Gastrocnemius medialis (tissue), 4 donors: ENCODE results near the gene SP140L. TPM values are rescaled to one million over a fixed set of nuclear protein-coding genes. Genes with fewer than 3 reads are reported as not detected.

Source experiments
- ATAC-seq, 2 donors: fragments of 150-250 bp; one replicate each; pipeline ENCODE4 v1.9.1; 2016
- DNase-seq, 2 donors: peaks; one replicate each; pipeline ENCODE4 v3.0.0-alpha.2; 2019
- H3K27ac ChIP-seq, 4 donors: fragments of 200-600 bp; sonication (generic); 1 replicate in 1 of 4; 2 replicates in 3 of 4; pipeline ENCODE4 v1.5.1; 2016 to 2018; ENCODE audit warnings: mild to moderate bottlenecking in 2 of 4, moderate library complexity in 1 of 4
- H3K27me3 ChIP-seq, 3 donors: fragments of 200-600 bp; sonication (generic) in 2 of 3; 1 replicate in 1 of 3; 2 replicates in 2 of 3; pipeline versions ENCODE4 v1.5.1 to v1.6.0; 2016 to 2019; ENCODE audit warnings: mild to moderate bottlenecking in 1 of 3, moderate library complexity in 1 of 3
- H3K36me3 ChIP-seq, 2 donors: fragments of 200-600 bp; sonication (generic) in 1 of 2; one replicate each; pipeline ENCODE4 v1.5.1; 2017 to 2018
- H3K4me1 ChIP-seq, 2 donors: fragments of 200-600 bp; sonication (generic) in 1 of 2; one replicate each; pipeline ENCODE4 v1.5.1; 2016 to 2017; ENCODE audit warnings: mild to moderate bottlenecking in 2 of 2
- H3K4me3 ChIP-seq, 4 donors: fragments of 200-600 bp; sonication (generic) in 3 of 4; 1 replicate in 1 of 4; 2 replicates in 3 of 4; pipeline ENCODE4 v1.5.1; 2016 to 2019; ENCODE audit warnings: mild to moderate bottlenecking in 2 of 4
- H3K9me3 ChIP-seq, 3 donors: fragments of 200-600 bp; sonication (generic) in 2 of 3; 1 replicate in 1 of 3; 2 replicates in 2 of 3; pipeline ENCODE4 v1.5.1; 2016 to 2019
- POLR2A ChIP-seq, 2 donors: fragments of 450-650 bp; IDR thresholded peaks; one replicate each; pipeline ENCODE4 v1.6.1; 2017; ENCODE audit warnings: antibody characterized with exemption in 2 of 2, mild to moderate bottlenecking in 2 of 2, moderate library complexity in 2 of 2
- in situ Hi-C, 4 donors: fragments of 200-750 bp; cut with MboI; loops; one replicate each; pipeline versions ENCODE4 v1.15.0 to v1.8.0; 2017; ENCODE audit warnings: low sequenced_read_pairs in 4 of 4
- intact Hi-C: fragments of 100-400 bp; cut with DNase I; formaldehyde crosslinking; loops from one replicate; pipeline ENCODE4 v1.15.1; 2023; ENCODE audit warnings: low total_unique reads
- total RNA-seq, 4 donors: library from RNA; depleted of rRNA; stranded (reverse); fragments of >200 nt; gene quantifications; one replicate each; pipeline versions ENCODE4 v1.1.0 to v1.2.3, GENCODE V29; 2016
- TF ChIP-seq, protein P1 (sequence below), 5 experiments: fragments of 450-650 bp in 3 of 5; fragments of 200-600 bp in 2 of 5; sonication (generic) in 2 of 5; IDR thresholded peaks in 4 of 5; conservative IDR thresholded peaks in 1 of 5; 1 replicate in 4 of 5; 2 replicates in 1 of 5; pipeline ENCODE4 v1.5.1; 2016 to 2019; ENCODE audit warnings: antibody characterized with exemption in 5 of 5, mild to moderate bottlenecking in 3 of 5, moderate library complexity in 3 of 5

The SP140L gene
- total RNA-seq, 4 donors from 2014 or later: 2.2 to 13.5 (median 3.8) TPM

DNA sequence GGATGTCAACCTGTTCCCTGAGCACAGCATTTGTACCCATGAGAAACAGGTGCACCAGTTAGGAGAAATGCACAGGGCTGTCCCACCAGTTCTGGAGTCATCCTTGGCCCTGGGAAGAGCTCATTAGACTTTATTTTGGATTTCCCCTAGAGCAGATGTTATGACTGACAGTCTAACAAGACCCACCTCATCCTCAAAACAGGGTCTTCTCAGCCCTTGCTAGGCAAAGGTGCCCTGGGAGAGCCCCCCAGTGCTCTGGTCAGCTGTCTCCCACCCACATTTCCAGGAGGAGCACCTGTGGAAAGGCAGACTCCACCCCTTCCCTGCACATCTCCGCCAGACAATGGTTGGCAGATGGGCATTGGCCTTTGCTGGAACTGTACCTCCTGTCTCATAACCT lies 83.3 kb downstream of the SP140L start:
- in situ Hi-C loops: no loop called here
- H3K27me3 ChIP-seq: no peaks in the 10 kb centered on the region
- intact Hi-C loops: loop anchor here (10.0 kb wide), 2 partner anchors 185 to 385 kb away; partner anchors contain the start of gene SP140
- ATAC-seq (no peak), DNase-seq (no peak)
- no peaks in the 10 kb centered on the region for H3K36me3 ChIP-seq
- TF ChIP-seq POLR2A (IDR thresholded peaks at IDR 0.05): no peak
- peak overlapping the region in 1 of 4 donors; percentile 27 for H3K27ac ChIP-seq
- no peaks in the 10 kb centered on the region for H3K9me3 ChIP-seq
- H3K4me1 ChIP-seq: peaks cover 3 to 18% of the 10 kb centered on the region in 2 donors
- H3K4me3 ChIP-seq: no peak overlapping the region

DNA sequence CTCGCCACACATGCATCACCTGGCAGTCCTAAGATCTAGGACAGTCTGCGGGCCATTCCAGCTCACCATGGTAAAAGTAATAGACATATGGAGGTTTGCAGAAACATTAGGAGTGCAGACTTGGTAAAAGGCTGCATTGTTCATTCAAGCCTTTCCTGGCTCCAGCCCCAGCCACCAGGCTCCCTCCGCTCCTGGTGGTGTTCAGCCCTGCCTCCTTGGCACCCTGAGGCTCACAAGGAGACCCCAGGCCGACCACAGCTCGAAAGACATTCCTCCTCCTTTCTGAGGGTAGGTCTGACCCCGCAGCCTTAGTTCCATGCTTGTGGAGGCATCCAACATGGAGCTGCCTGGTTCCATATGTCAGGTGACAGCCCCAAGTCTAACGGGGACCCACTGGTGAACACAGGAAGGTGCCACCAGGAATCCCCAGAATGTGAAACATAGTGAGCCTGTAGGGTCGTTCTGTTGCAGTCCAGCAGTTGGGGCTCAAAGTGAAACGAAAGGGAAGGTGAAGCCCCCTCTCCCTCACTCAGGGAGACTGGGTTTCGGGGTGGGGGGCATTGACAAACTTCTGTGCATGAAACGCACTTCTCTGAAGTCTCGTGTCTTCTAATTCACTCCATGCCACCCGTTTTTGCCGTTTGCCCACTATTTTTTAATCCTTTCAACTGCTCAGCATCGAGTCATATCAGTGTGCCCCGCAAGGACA lies 84.0 kb downstream of the SP140L start:
- in situ Hi-C loops: no loop called here
- no peak for ATAC-seq

DNA sequence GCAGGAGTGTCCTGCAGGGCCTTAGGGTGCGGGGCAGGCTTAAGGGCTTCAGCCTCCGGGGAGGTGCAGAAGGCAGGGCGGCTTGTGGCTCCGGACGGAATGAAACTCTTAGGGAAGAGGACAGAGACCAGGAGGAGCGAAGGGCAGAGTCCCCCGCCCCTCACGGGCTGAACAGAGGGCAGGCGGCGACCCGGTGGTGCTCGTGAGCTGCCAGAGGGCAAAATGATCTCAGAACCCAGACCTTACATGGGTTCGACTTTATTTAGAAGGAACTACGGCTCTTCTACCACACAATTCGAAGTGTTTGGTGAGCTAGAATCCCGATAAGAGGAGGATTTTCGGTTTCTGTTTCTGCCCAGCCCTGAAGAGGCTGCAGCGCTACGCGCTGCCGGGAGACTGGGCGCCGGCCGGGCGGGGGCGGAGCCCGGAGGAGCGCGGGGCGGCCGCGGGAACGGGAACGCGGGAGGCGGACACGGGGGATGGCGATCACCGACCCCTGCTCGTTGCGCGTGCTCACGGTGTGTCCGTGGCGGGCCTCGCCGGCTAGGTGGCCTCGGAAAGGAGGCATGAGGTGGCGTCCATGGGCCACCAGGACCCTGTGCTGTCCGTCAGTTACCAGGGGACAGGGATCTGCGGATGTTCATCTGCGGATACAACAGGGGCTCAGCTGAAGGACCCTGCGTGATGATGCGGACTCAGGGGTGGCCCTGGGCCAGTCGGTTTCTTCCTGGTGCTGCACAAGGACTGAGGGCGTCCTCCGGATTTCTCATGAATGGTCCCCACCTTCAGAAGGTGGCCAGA lies 84.8 kb downstream of the SP140L start:
- DNase-seq: peak in 1 of 2 donors; percentile 43
- peak; percentile 63 to 69 for ATAC-seq
- Histone ChIP-seq H3K4me1 (peaks cover 13 to 18% of the 10 kb centered on the region in 2 donors), H3K9me3 (no peaks in the 10 kb centered on the region), H3K36me3 (no peaks in the 10 kb centered on the region), H3K4me3 (peak overlapping the region; percentile 70 to 78 (median 76)), H3K27ac (peak overlapping the region; percentile 72 to 86 (median 83)), H3K27me3 (no peaks in the 10 kb centered on the region)
- intact Hi-C loops: loop anchor here (10.0 kb wide), 2 partner anchors 187 to 383 kb away; partner anchors contain the start of gene SP140
- TF ChIP-seq, protein P1, sequence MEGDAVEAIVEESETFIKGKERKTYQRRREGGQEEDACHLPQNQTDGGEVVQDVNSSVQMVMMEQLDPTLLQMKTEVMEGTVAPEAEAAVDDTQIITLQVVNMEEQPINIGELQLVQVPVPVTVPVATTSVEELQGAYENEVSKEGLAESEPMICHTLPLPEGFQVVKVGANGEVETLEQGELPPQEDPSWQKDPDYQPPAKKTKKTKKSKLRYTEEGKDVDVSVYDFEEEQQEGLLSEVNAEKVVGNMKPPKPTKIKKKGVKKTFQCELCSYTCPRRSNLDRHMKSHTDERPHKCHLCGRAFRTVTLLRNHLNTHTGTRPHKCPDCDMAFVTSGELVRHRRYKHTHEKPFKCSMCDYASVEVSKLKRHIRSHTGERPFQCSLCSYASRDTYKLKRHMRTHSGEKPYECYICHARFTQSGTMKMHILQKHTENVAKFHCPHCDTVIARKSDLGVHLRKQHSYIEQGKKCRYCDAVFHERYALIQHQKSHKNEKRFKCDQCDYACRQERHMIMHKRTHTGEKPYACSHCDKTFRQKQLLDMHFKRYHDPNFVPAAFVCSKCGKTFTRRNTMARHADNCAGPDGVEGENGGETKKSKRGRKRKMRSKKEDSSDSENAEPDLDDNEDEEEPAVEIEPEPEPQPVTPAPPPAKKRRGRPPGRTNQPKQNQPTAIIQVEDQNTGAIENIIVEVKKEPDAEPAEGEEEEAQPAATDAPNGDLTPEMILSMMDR (IDR thresholded peaks at IDR 0.05 in 4 of 5, conservative IDR thresholded peaks at IDR 0.05 in 1 of 5): no peak
- TF ChIP-seq POLR2A (IDR thresholded peaks at IDR 0.05): peak; percentile 26 to 43
- in situ Hi-C loops: no loop called here

More for the DNA sequence above, 84.0 kb downstream of the SP140L start:
- peak overlapping the region; percentile 72 to 86 (median 83) for H3K27ac ChIP-seq
- no peaks in the 10 kb centered on the region for H3K9me3 ChIP-seq
- intact Hi-C loops: loop anchor here (10.0 kb wide), 2 partner anchors 186 to 384 kb away; partner anchors contain the start of gene SP140
- no peaks in the 10 kb centered on the region for H3K36me3 ChIP-seq
- no peak for DNase-seq
- TF ChIP-seq, protein P1 (IDR thresholded peaks at IDR 0.05 in 4 of 5, conservative IDR thresholded peaks at IDR 0.05 in 1 of 5): no peak
- no peak for TF ChIP-seq POLR2A (IDR thresholded peaks at IDR 0.05)
- H3K27me3 ChIP-seq: no peaks in the 10 kb centered on the region
- H3K4me1 ChIP-seq: peaks cover 9 to 18% of the 10 kb centered on the region in 2 donors
- peak overlapping the region; percentile 70 to 78 (median 76) for H3K4me3 ChIP-seq

DNA sequence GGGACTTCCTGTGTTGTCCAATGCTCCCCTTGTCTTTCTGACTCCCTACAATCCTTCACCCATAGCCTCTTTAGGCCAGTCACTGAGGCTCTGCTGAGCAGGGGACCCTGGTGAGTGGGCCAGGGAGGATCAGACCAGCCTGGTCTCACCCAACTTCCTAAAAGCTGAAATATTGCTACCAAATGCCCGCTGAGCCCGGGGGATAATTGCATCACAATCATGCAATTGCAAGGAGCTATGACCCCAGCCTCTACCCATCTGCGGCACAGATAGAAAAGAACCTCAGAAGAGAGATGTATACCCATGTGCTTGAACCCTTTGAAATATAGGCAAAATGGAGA lies 85.3 kb downstream of the SP140L start:
- TF ChIP-seq, protein P1 (IDR thresholded peaks at IDR 0.05 in 4 of 5, conservative IDR thresholded peaks at IDR 0.05 in 1 of 5): no peak
- TF ChIP-seq POLR2A (IDR thresholded peaks at IDR 0.05): no peak
- in situ Hi-C loops (no loop called here), intact Hi-C loops (loop anchor here (10.0 kb wide), 2 partner anchors 188 to 382 kb away; partner anchors contain the start of gene SP140)
- Histone ChIP-seq H3K36me3 (no peaks in the 10 kb centered on the region), H3K27ac (peak overlapping the region; percentile 72 to 86 (median 83)), H3K9me3 (no peaks in the 10 kb centered on the region), H3K27me3 (no peaks in the 10 kb centered on the region), H3K4me3 (peak overlapping the region; percentile 70 to 78 (median 76)), H3K4me1 (peaks cover 16 to 18% of the 10 kb centered on the region in 2 donors)
- no peak for ATAC-seq
- DNase-seq: no peak

DNA sequence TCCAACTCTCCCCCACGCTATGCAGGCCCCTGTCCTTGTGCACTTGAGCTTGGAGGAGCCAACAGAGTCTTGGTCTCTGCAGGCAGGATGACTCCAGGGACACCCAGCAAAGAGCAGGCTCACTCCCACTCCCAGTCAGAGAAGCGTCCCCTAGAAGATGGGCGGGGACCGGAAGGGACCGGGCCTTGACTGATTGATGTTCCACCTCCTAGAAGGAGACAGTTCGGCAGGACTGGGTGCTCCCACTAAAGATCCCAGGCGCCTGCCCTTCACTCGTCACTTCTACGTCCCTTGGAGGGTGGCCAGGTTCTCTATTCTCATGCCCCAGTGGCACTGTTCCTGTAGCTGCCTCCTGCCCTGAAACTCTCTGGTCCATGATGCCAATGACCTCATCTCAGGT lies 85.9 kb downstream of the SP140L start:
- H3K27me3 ChIP-seq: no peaks in the 10 kb centered on the region
- no peaks in the 10 kb centered on the region for H3K9me3 ChIP-seq
- DNase-seq (no peak), ATAC-seq (no peak)
- H3K4me3 ChIP-seq: no peak overlapping the region
- intact Hi-C loops (loop anchor here (10.0 kb wide), 2 partner anchors 188 to 382 kb away; partner anchors contain the start of gene SP140), in situ Hi-C loops (no loop called here)
- TF ChIP-seq POLR2A (IDR thresholded peaks at IDR 0.05): no peak
- TF ChIP-seq, protein P1 (IDR thresholded peaks at IDR 0.05 in 4 of 5, conservative IDR thresholded peaks at IDR 0.05 in 1 of 5): no peak
- H3K36me3 ChIP-seq: no peaks in the 10 kb centered on the region
- peaks cover 16 to 23% of the 10 kb centered on the region in 2 donors for H3K4me1 ChIP-seq
- no peak overlapping the region for H3K27ac ChIP-seq
